HCT116 (cell line): ENCODE data around the gene TMEM128. TPM values are rescaled to one million over a fixed set of nuclear protein-coding genes. Genes with fewer than 3 reads are reported as not detected.
"Not testable (repeated sequence)": the region's sequence is repeated elsewhere in the genome, so short reads cannot be mapped to it uniquely, and the experiment has no call there.

ENCODE experiments used
- ATAC-seq: fragments of 200-7000 bp; cut with Tn5 transposase; 2 replicates; pipeline ENCODE4 v1.9.1; 2020; ENCODE audit warnings: mild to moderate bottlenecking, moderate library complexity
- BruUV-seq: library from RNA; stranded (reverse); fragments of 400-500 nt; replicated peaks from 2 replicates; lab custom pipeline; 2021; lab: Mats Ljungman, UMichigan
- CTCF ChIA-PET: fragments of 300-600 bp; sonication (Branson Sonifier 250); formaldehyde crosslinking; loops from one replicate; lab custom pipeline; 2021; ENCODE audit warnings: antibody characterized with exemption; lab: Charles Lee
- POLR2A ChIA-PET: fragments of 300-600, 350-600 bp; sonication (Branson Sonifier 250); formaldehyde crosslinking; loops from one replicate; lab custom pipeline; 2021; ENCODE audit warnings: antibody characterized with exemption; lab: Charles Lee
- RAD21 ChIA-PET, 2 experiments: fragments of 300-600 bp; sonication (Branson Sonifier 250); formaldehyde crosslinking; loops; one replicate each; lab custom pipeline; 2023; ENCODE audit warnings: low total read pairs in 2 of 2; ENCODE audit not compliant: uncharacterized antibody in 2 of 2, unreplicated experiment in 2 of 2, low non-redundant PET in 1 of 2; lab: Charles Lee
- DNase-seq: peaks from one replicate; pipeline ENCODE4 v3.0.0-alpha.2; 2010; ENCODE audit warnings: low read depth, low spot score
- H2AFZ ChIP-seq: fragments of 200-600 bp; shearing (Covaris generic), sonication (generic); 2 replicates; pipeline ENCODE4 v1.6.1; 2017; ENCODE audit warnings: low read depth, mixed run types, mixed read lengths, antibody characterized with exemption, low read length; ENCODE audit not compliant: poor library complexity, severe bottlenecking
- H3K27ac ChIP-seq: 2 replicates; pipeline ENCODE4 v1.5.1; 2012; ENCODE audit warnings: low read depth, low read length
- H3K27me3 ChIP-seq: fragments of 200-600 bp; sonication (generic); 2 replicates; pipeline ENCODE4 v1.6.1; 2016; ENCODE audit warnings: mixed run types, low read length, mixed read lengths; ENCODE audit not compliant: insufficient read depth
- H3K36me3 ChIP-seq, 2 experiments: fragments of 200-500 bp in 1 of 2; fragments of 200-600 bp in 1 of 2; sonication (Bioruptor generic) in 1 of 2; sonication (generic) in 1 of 2; 2 replicates each; pipeline versions ENCODE4 v1.5.1 to v1.6.1; 2014 to 2016; ENCODE audit warnings: low read length in 2 of 2, inconsistent platforms in 1 of 2, mixed read lengths in 1 of 2, mixed run types in 1 of 2; ENCODE audit not compliant: insufficient read depth in 2 of 2, control insufficient read depth in 1 of 2
- H3K4me1 ChIP-seq, 2 experiments: fragments of 200-600 bp in 1 of 2; sonication (generic) in 1 of 2; 2 replicates each; pipeline versions ENCODE4 v1.5.1 to v1.6.1; 2012 to 2017; ENCODE audit warnings: low read length in 2 of 2, inconsistent platforms in 1 of 2, mild to moderate bottlenecking in 1 of 2, mixed read lengths in 1 of 2, mixed run types in 1 of 2, moderate library complexity in 1 of 2; ENCODE audit not compliant: insufficient read depth in 2 of 2, control insufficient read depth in 1 of 2
- H3K4me2 ChIP-seq: fragments of 200-600 bp; sonication (generic); 2 replicates; pipeline ENCODE4 v1.6.1; 2017; ENCODE audit warnings: mixed run types, low read length, mixed read lengths
- H3K4me3 ChIP-seq, 2 experiments: fragments of 200-600 bp in 1 of 2; sonication (generic) in 1 of 2; replicated peaks in 1 of 2; 2 replicates each; pipeline ENCODE4 v1.5.1; 2011 to 2016; ENCODE audit warnings: low read length in 2 of 2, control low read depth in 1 of 2, low read depth in 1 of 2, mild to moderate bottlenecking in 1 of 2, mixed read lengths in 1 of 2, mixed run types in 1 of 2
- H3K79me2 ChIP-seq: fragments of 200-600 bp; sonication (generic); 2 replicates; pipeline ENCODE4 v1.6.1; 2017; ENCODE audit warnings: mild to moderate bottlenecking, mixed run types, low read length, moderate library complexity, mixed read lengths; ENCODE audit not compliant: insufficient read depth
- H3K9ac ChIP-seq: fragments of 200-600 bp; sonication (generic); 2 replicates; pipeline ENCODE4 v1.6.1; 2016; ENCODE audit warnings: low read length, mixed read lengths
- H3K9me2 ChIP-seq: fragments of 200-600 bp; sonication (generic), shearing (Covaris generic); 2 replicates; pipeline ENCODE4 v1.6.1; 2017; ENCODE audit warnings: mixed run types, mild to moderate bottlenecking, moderate library complexity; ENCODE audit not compliant: insufficient read depth
- H3K9me3 ChIP-seq, 2 experiments: fragments of 200-500 bp in 1 of 2; fragments of 200-600 bp in 1 of 2; sonication (Bioruptor generic) in 1 of 2; sonication (generic) in 1 of 2; 2 replicates each; pipeline ENCODE4 v1.6.1; 2014 to 2017; ENCODE audit warnings: low read length in 2 of 2, mixed read lengths in 2 of 2, inconsistent platforms in 1 of 2, low read depth in 1 of 2, mild to moderate bottlenecking in 1 of 2, mixed run types in 1 of 2, moderate library complexity in 1 of 2; ENCODE audit not compliant: control insufficient read depth in 1 of 2, insufficient read depth in 1 of 2
- H4K20me1 ChIP-seq: fragments of 200-600 bp; sonication (generic), shearing (Covaris generic); 2 replicates; pipeline ENCODE4 v1.6.1; 2017; ENCODE audit warnings: mixed run types, mild to moderate bottlenecking, moderate library complexity; ENCODE audit not compliant: insufficient read depth
- ATF3 ChIP-seq: IDR thresholded peaks from 2 replicates; pipeline ENCODE4 v1.6.1; 2012
- CEBPB ChIP-seq: IDR thresholded peaks from 2 replicates; pipeline ENCODE4 v1.6.1; 2012; ENCODE audit warnings: low read depth
- CTCF ChIP-seq, 3 experiments: fragments of 200-600 bp in 1 of 3; sonication (generic) in 1 of 3; IDR thresholded peaks in 2 of 3; conservative IDR thresholded peaks in 1 of 3; 2 replicates each; pipeline ENCODE4 v1.5.1; 2012 to 2017; ENCODE audit warnings: low read depth in 2 of 3, low read length in 2 of 3, antibody characterized with exemption in 1 of 3, borderline replicate concordance in 1 of 3, control low read depth in 1 of 3, mild to moderate bottlenecking in 1 of 3, mixed read lengths in 1 of 3, mixed run types in 1 of 3, moderate library complexity in 1 of 3; ENCODE audit not compliant: insufficient read depth in 1 of 3
- ELF1 ChIP-seq: IDR thresholded peaks from 2 replicates; pipeline ENCODE4 v1.6.1; 2012; ENCODE audit warnings: low read depth, borderline replicate concordance
- EZH2 ChIP-seq: fragments of 200-600 bp; sonication (generic); IDR thresholded peaks from 2 replicates; pipeline ENCODE4 v1.6.1; 2017; ENCODE audit warnings: antibody characterized with exemption, mixed run types
- EZH2phosphoT487 ChIP-seq: fragments of 200-600 bp; IDR thresholded peaks from 2 replicates; pipeline ENCODE4 v1.6.1; 2018; ENCODE audit warnings: antibody characterized with exemption, borderline replicate concordance
- POLR2A ChIP-seq: IDR thresholded peaks from 2 replicates; pipeline ENCODE4 v1.7.0; 2011; ENCODE audit warnings: borderline replicate concordance; ENCODE audit not compliant: insufficient read depth, insufficient read length; ENCODE audit errors: extremely low read depth
- REST ChIP-seq: IDR thresholded peaks from 2 replicates; pipeline ENCODE4 v1.6.1; 2012; ENCODE audit warnings: low read depth
- SRF ChIP-seq: IDR thresholded peaks from 2 replicates; pipeline ENCODE4 v1.6.1; 2012; ENCODE audit warnings: low read depth
- TCF7L2 ChIP-seq: IDR thresholded peaks from 2 replicates; pipeline ENCODE4 v1.7.0; 2011; ENCODE audit warnings: borderline replicate concordance, inconsistent platforms; ENCODE audit not compliant: insufficient read depth, insufficient read length; ENCODE audit errors: extremely low read depth
- YY1 ChIP-seq: IDR thresholded peaks from 2 replicates; pipeline ENCODE4 v1.6.1; 2011; ENCODE audit warnings: low read length, low read depth, moderate library complexity, mild to moderate bottlenecking; ENCODE audit not compliant: insufficient replicate concordance; ENCODE audit errors: extremely low read depth
- ZBTB33 ChIP-seq: IDR thresholded peaks from 2 replicates; pipeline ENCODE4 v1.6.1; 2011; ENCODE audit warnings: mild to moderate bottlenecking, low read length, moderate library complexity; ENCODE audit not compliant: insufficient replicate concordance; ENCODE audit errors: extremely low read depth
- intact Hi-C: fragments of 100-400 bp; cut with micrococcal nuclease; formaldehyde crosslinking; loops from 2 replicates; pipeline ENCODE4 v1.10.0; 2022
- total RNA-seq: library from RNA; stranded (reverse); gene quantifications from one replicate; pipeline ENCODE4 v1.2.1, GENCODE V29; 2021; ENCODE audit not compliant: unreplicated experiment

TMEM128 gene
- total RNA-seq, 1 experiment from 2014 or later = 19.5 TPM

- POLR2A ChIA-PET = no interaction called here
- ATAC-seq (no peak), DNase-seq (no peak)
- Histone ChIP-seq H3K4me2 (no peak overlapping the region), H3K9me2 (no peaks in the 10 kb centered on the region), H3K27ac (no peak overlapping the region)
- BruUV-seq = no TSS peak
- TF ChIP-seq EZH2 (no peak), ATF3 (no peak), SRF (no peak), CTCF (IDR thresholded peaks at IDR 0.05 in 2 of 3, conservative IDR thresholded peaks at IDR 0.05 in 1 of 3; ENCODE audit: borderline replicate concordance in 1 of 3, insufficient read depth in 1 of 3, low read depth in 2 of 3, low read length in 2 of 3) (no peak), TCF7L2 (no peak), YY1 (no peak), CEBPB (no peak), EZH2phosphoT487 (no peak), POLR2A (no peak), ZBTB33 (no peak), ELF1 (no peak), REST (no peak)
- TF ChIP-seq, all 23 proteins: peak for 0
- peaks cover 16% of the 10 kb centered on the region for H3K79me2 ChIP-seq
- peaks cover 5 to 16% of the 10 kb centered on the region in 2 experiments; a peak in 3 of 4 replicates for H3K36me3 ChIP-seq
- no peak overlapping the region for H2AFZ ChIP-seq
- H3K4me3 ChIP-seq = no peak overlapping the region
- H3K9me3 ChIP-seq = no peaks in the 10 kb centered on the region
- no peaks in the 10 kb centered on the region for H3K27me3 ChIP-seq
- ChIA-PET RAD21 (no interaction called here), CTCF (no interaction called here)
- H4K20me1 ChIP-seq = no peaks in the 10 kb centered on the region
- H3K4me1 ChIP-seq = peaks cover 8 to 16% of the 10 kb centered on the region in 2 experiments
- no peak overlapping the region for H3K9ac ChIP-seq
- intact Hi-C loops = no loop called here
Observed at GRCh38 chr4:4245172-4245571, 2.9 kb downstream of the TMEM128 start.

- intact Hi-C loops, POLR2A ChIA-PET, H3K79me2 ChIP-seq, H3K27ac ChIP-seq, RAD21 ChIA-PET, DNase-seq, H3K4me2 ChIP-seq, H3K9me3 ChIP-seq, H3K4me3 ChIP-seq, BruUV-seq, H3K9ac ChIP-seq, H3K27me3 ChIP-seq, CTCF ChIA-PET, H3K4me1 ChIP-seq, H3K9me2 ChIP-seq, H4K20me1 ChIP-seq, H2AFZ ChIP-seq, ATAC-seq: not testable (repeated sequence)
- H3K36me3 ChIP-seq = peaks cover 13 to 17% of the 10 kb centered on the region in 2 experiments
Observed at GRCh38 chr4:4239551-4239950, 8.5 kb downstream of the TMEM128 start.
